Neuronal stem cell (in vitro differentiated cells): ENCODE results near the gene PRSS53.

Source experiments
- DNase-seq: peaks from one replicate; pipeline ENCODE4 v3.0.0-alpha.2; 2013; ENCODE audit warnings: low spot score
- H2AFZ ChIP-seq: one replicate; pipeline ENCODE4 v1.6.1; 2013; ENCODE audit warnings: mild to moderate bottlenecking, low read length, inconsistent platforms
- H2AK5ac ChIP-seq: 2 replicates; pipeline ENCODE4 v1.6.1; 2013; ENCODE audit warnings: low read depth, mild to moderate bottlenecking, inconsistent platforms, low read length, moderate library complexity, mixed read lengths
- H2BK120ac ChIP-seq: 2 replicates; pipeline ENCODE4 v1.6.1; 2013; ENCODE audit warnings: low read depth, mild to moderate bottlenecking, inconsistent platforms, low read length, moderate library complexity, mixed read lengths
- H2BK12ac ChIP-seq: one replicate; pipeline ENCODE4 v1.6.1; 2013; ENCODE audit warnings: low read length, inconsistent platforms
- H2BK15ac ChIP-seq: 2 replicates; pipeline ENCODE4 v1.6.1; 2013; ENCODE audit warnings: mild to moderate bottlenecking, low read length, inconsistent platforms, mixed read lengths
- H2BK5ac ChIP-seq: one replicate; pipeline ENCODE4 v1.6.1; 2013; ENCODE audit warnings: inconsistent platforms, mild to moderate bottlenecking, low read length, moderate library complexity
- H3K14ac ChIP-seq: one replicate; pipeline ENCODE4 v1.6.1; 2013; ENCODE audit warnings: low read length, inconsistent platforms
- H3K18ac ChIP-seq: 2 replicates; pipeline ENCODE4 v1.6.1; 2013; ENCODE audit warnings: low read length, inconsistent platforms
- H3K23ac ChIP-seq: 2 replicates; pipeline ENCODE4 v1.6.1; 2013; ENCODE audit warnings: low read depth, mild to moderate bottlenecking, mixed read lengths, low read length, inconsistent platforms; ENCODE audit not compliant: poor library complexity
- H3K27ac ChIP-seq: replicated peaks from 3 replicates; pipeline ENCODE4 v1.5.1; 2013; ENCODE audit warnings: low read length, inconsistent platforms
- H3K27me3 ChIP-seq, 3 experiments: 2 replicates each; pipeline ENCODE4 v1.6.1; 2013; ENCODE audit warnings: low read length in 3 of 3, mild to moderate bottlenecking in 2 of 3, inconsistent platforms in 1 of 3, low read depth in 1 of 3, mixed read lengths in 1 of 3, moderate library complexity in 1 of 3; ENCODE audit not compliant: control insufficient read depth in 3 of 3, insufficient read depth in 3 of 3
- H3K36me3 ChIP-seq, 2 donors: replicated peaks in 1 of 2; 2 replicates each; pipeline ENCODE4 v1.6.1; 2013; ENCODE audit warnings: low read length in 2 of 2; ENCODE audit not compliant: control insufficient read depth in 2 of 2, insufficient read depth in 2 of 2
- H3K4ac ChIP-seq: 2 replicates; pipeline ENCODE4 v1.6.1; 2013; ENCODE audit warnings: inconsistent platforms, mild to moderate bottlenecking, low read length, moderate library complexity
- H3K4me1 ChIP-seq, 2 donors: 1 replicate in 1 of 2; 2 replicates in 1 of 2; pipeline ENCODE4 v1.6.1; 2013; ENCODE audit warnings: low read length in 2 of 2, low read depth in 1 of 2; ENCODE audit not compliant: control insufficient read depth in 2 of 2, insufficient read depth in 1 of 2
- H3K4me2 ChIP-seq: one replicate; pipeline ENCODE4 v1.6.1; 2013; ENCODE audit warnings: mild to moderate bottlenecking, low read length, inconsistent platforms; ENCODE audit not compliant: insufficient read depth, poor library complexity, severe bottlenecking
- H3K4me3 ChIP-seq, 2 donors: 2 replicates each; pipeline ENCODE4 v1.5.1; 2013; ENCODE audit warnings: low read length in 2 of 2, mild to moderate bottlenecking in 2 of 2, inconsistent platforms in 1 of 2, moderate library complexity in 1 of 2
- H3K79me1 ChIP-seq: one replicate; pipeline ENCODE4 v1.6.1; 2013; ENCODE audit warnings: low read depth, mild to moderate bottlenecking, inconsistent platforms, low read length, moderate library complexity
- H3K9ac ChIP-seq: one replicate; pipeline ENCODE4 v1.6.1; 2013; ENCODE audit warnings: mild to moderate bottlenecking, low read depth, low read length, inconsistent platforms; ENCODE audit not compliant: poor library complexity
- H3K9me3 ChIP-seq, 2 donors: replicated peaks in 1 of 2; 2 replicates each; pipeline versions ENCODE3 to v1.6.1; 2013; ENCODE audit warnings: low read length in 2 of 2, mild to moderate bottlenecking in 2 of 2, inconsistent platforms in 1 of 2, low read depth in 1 of 2, mixed read lengths in 1 of 2, moderate library complexity in 1 of 2; ENCODE audit not compliant: control insufficient read depth in 2 of 2, insufficient read depth in 1 of 2
- H4K8ac ChIP-seq: one replicate; pipeline ENCODE4 v1.6.1; 2013; ENCODE audit warnings: low read depth, mild to moderate bottlenecking, inconsistent platforms, low read length, moderate library complexity
- H4K91ac ChIP-seq: one replicate; pipeline ENCODE4 v1.6.1; 2013; ENCODE audit warnings: low read length, low read depth, mild to moderate bottlenecking, inconsistent platforms; ENCODE audit not compliant: poor library complexity
- WGBS, 2 donors: extraction: QIAGEN DNeasy Blood & Tissue Kit; methylation state at CpG; one replicate each; pipeline ENCODE4 v1.1.7; 2013; ENCODE audit warnings: missing lambda C conversion rate in 2 of 2, mixed read lengths in 1 of 2; ENCODE audit not compliant: insufficient read length in 2 of 2, insufficient replicate concordance in 1 of 2; ENCODE audit errors: extremely low coverage in 2 of 2; 5-methylcytosine and 5-hydroxymethylcytosine counted together

Gene PRSS53

GRCh38 chr16:31087481-31087880 is 1.3 kb downstream of the PRSS53 start:
- Histone ChIP-seq H3K27me3 (no peaks in the 10 kb centered on the region), H3K18ac (no peak overlapping the region), H3K4me3 (no peak overlapping the region), H4K8ac (no peak overlapping the region), H4K91ac (no peak overlapping the region), H3K4me1 (no peaks in the 10 kb centered on the region), H2BK5ac (no peak overlapping the region), H2BK15ac (no peak overlapping the region), H2AFZ (no peak overlapping the region), H3K4ac (no peak overlapping the region), H3K14ac (no peak overlapping the region), H2BK12ac (no peak overlapping the region), H3K9ac (no peak overlapping the region), H3K4me2 (no peak overlapping the region), H3K27ac (no peak overlapping the region), H3K36me3 (peaks cover 23 to 51% of the 10 kb centered on the region in 2 donors), H3K79me1 (no peaks in the 10 kb centered on the region), H3K23ac (no peak overlapping the region), H2AK5ac (no peak overlapping the region), H3K9me3 (peaks cover 0 to 2% of the 10 kb centered on the region in 2 donors), H2BK120ac (no peak overlapping the region)
- no CpG with 5 or more reads among the region's 8 CpGs for WGBS, 2 donors
- DNase-seq: no peak

GRCh38 chr16:31086629-31086906 is 2.2 kb downstream of the PRSS53 start:
- Histone ChIP-seq H3K9ac (no peak overlapping the region), H2BK5ac (no peak overlapping the region), H2BK12ac (no peak overlapping the region), H3K79me1 (peaks cover 3% of the 10 kb centered on the region), H3K36me3 (peaks cover 31 to 57% of the 10 kb centered on the region in 2 donors), H3K4me1 (no peaks in the 10 kb centered on the region), H3K4ac (no peak overlapping the region), H3K4me3 (no peak overlapping the region), H2BK15ac (no peak overlapping the region), H4K8ac (no peak overlapping the region), H3K9me3 (peaks cover 0 to 2% of the 10 kb centered on the region in 2 donors), H3K27me3 (no peaks in the 10 kb centered on the region), H3K23ac (no peak overlapping the region), H4K91ac (no peak overlapping the region), H3K27ac (no peak overlapping the region), H2AFZ (no peak overlapping the region), H3K18ac (no peak overlapping the region), H3K14ac (no peak overlapping the region), H3K4me2 (no peak overlapping the region), H2AK5ac (no peak overlapping the region), H2BK120ac (no peak overlapping the region)
- WGBS, 2 donors: no CpG with 5 or more reads among the region's 6 CpGs
- DNase-seq: no peak

GRCh38 chr16:31085873-31086628 is 2.7 kb downstream of the PRSS53 start:
- H2AK5ac ChIP-seq: no peak overlapping the region
- H3K27ac ChIP-seq: no peak overlapping the region
- no peak overlapping the region for H2BK120ac ChIP-seq
- no peak overlapping the region for H3K23ac ChIP-seq
- no peak overlapping the region for H3K18ac ChIP-seq
- peaks cover 0 to 2% of the 10 kb centered on the region in 2 donors for H3K9me3 ChIP-seq
- no peak overlapping the region for H3K4ac ChIP-seq
- H3K14ac ChIP-seq: no peak overlapping the region
- DNase-seq: no peak
- peak overlapping the region; percentile 65 for H4K8ac ChIP-seq
- H2BK15ac ChIP-seq: no peak overlapping the region
- H3K79me1 ChIP-seq: peaks cover 5% of the 10 kb centered on the region
- no peak overlapping the region for H3K4me3 ChIP-seq
- H3K36me3 ChIP-seq: peaks cover 33 to 58% of the 10 kb centered on the region in 2 donors
- no CpG with 5 or more reads among the region's 18 CpGs for whole genome bisulfite sequencing, 2 donors
- H3K9ac ChIP-seq: no peak overlapping the region
- no peak overlapping the region for H2BK5ac ChIP-seq
- no peak overlapping the region for H3K4me2 ChIP-seq
- H3K27me3 ChIP-seq: no peaks in the 10 kb centered on the region
- H2AFZ ChIP-seq: no peak overlapping the region
- H2BK12ac ChIP-seq: no peak overlapping the region
- no peaks in the 10 kb centered on the region for H3K4me1 ChIP-seq
- H4K91ac ChIP-seq: no peak overlapping the region

GRCh38 chr16:31085411-31085810 is 3.3 kb downstream of the PRSS53 start:
- WGBS, 2 donors: no CpG with 5 or more reads among the region's 8 CpGs
- Histone ChIP-seq H2AK5ac (no peak overlapping the region), H3K27me3 (no peaks in the 10 kb centered on the region), H3K4me1 (no peaks in the 10 kb centered on the region), H3K4me3 (no peak overlapping the region), H3K79me1 (peaks cover 8% of the 10 kb centered on the region), H2BK12ac (no peak overlapping the region), H3K4ac (no peak overlapping the region), H2BK120ac (no peak overlapping the region), H3K4me2 (no peak overlapping the region), H2BK15ac (no peak overlapping the region), H3K9ac (no peak overlapping the region), H3K9me3 (peaks cover 0 to 2% of the 10 kb centered on the region in 2 donors), H3K27ac (no peak overlapping the region), H3K36me3 (peaks cover 35 to 58% of the 10 kb centered on the region in 2 donors), H2BK5ac (no peak overlapping the region), H3K18ac (no peak overlapping the region), H3K14ac (no peak overlapping the region), H4K91ac (no peak overlapping the region), H3K23ac (no peak overlapping the region), H4K8ac (no peak overlapping the region), H2AFZ (no peak overlapping the region)
- DNase-seq: no peak
